ENCODE data around the gene RBMX. TPM values are rescaled to one million over a fixed set of nuclear protein-coding genes. Genes with fewer than 3 reads are reported as not detected.
"Not testable (repeated sequence)": the region's sequence is repeated elsewhere in the genome, so short reads cannot be mapped to it uniquely, and the experiment has no call there.

RBMX gene
- total RNA-seq: 100 to 1,000 TPM; 126 to 219 (median 159) TPM

DNA sequence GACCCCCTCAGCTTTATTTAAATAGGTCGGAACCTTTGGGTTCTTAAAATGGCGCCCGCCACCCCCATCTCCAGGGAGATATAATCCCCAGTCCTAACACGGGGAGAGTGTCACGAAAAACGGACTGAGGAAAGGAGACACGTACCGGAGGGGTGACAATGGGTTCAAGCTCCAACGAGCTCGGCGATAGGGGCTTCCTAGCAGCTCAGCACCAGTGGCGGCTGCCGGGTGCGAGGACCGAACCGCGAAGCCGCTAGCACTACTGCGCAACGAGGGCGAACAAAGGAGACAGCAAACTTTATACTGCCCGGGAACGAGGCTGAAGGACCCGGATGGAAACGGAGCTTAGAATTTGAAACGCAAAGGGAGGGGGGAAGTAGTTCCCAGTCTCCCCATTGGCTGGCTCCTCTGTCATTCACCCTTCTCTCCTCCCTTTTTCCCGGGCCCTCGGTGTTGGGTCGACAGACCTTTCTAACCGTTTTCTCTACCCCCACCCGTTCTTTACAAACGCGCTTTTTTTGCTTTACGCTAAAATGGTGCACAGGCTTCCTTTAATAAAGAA lies at the start of gene RBMX:
TSS of gene RBMX (minus strand) at position 274 of the 562 bp plus-strand sequence. CDS start 1,298 bp downstream, outside the sequence.
- Histone ChIP-seq H3K36me3 (peaks cover 7 to 29% (median 25%) of the 10 kb centered on the region in 4 donors), H3K4me1 (peaks cover 0 to 20% (median 9%) of the 10 kb centered on the region in 4 donors), H3K4me3 (peak within 1 kb of the TSS; percentile 69 to 83 (median 76)), H3K9me3 (no peaks in the 10 kb centered on the region), H3K27ac (replicated peaks in 1 of 4) (peak within 1 kb of the TSS; percentile 87 to 95 (median 94)), H3K27me3 (no peaks in the 10 kb centered on the region)
- peak; percentile 95 for DNase-seq (ENCODE audit: extremely low spot score)
- 44% methylated on average over 34 of the region's 34 CpGs for WGBS
- TF ChIP-seq POLR2AphosphoS5 (IDR thresholded peaks at IDR 0.05) (peak; percentile 95 to 99), EP300 (IDR thresholded peaks at IDR 0.05) (no peak), POLR2A (IDR thresholded peaks at IDR 0.05; ENCODE audit: low read depth) (peak; percentile 97)
- TF ChIP-seq, protein P1, sequence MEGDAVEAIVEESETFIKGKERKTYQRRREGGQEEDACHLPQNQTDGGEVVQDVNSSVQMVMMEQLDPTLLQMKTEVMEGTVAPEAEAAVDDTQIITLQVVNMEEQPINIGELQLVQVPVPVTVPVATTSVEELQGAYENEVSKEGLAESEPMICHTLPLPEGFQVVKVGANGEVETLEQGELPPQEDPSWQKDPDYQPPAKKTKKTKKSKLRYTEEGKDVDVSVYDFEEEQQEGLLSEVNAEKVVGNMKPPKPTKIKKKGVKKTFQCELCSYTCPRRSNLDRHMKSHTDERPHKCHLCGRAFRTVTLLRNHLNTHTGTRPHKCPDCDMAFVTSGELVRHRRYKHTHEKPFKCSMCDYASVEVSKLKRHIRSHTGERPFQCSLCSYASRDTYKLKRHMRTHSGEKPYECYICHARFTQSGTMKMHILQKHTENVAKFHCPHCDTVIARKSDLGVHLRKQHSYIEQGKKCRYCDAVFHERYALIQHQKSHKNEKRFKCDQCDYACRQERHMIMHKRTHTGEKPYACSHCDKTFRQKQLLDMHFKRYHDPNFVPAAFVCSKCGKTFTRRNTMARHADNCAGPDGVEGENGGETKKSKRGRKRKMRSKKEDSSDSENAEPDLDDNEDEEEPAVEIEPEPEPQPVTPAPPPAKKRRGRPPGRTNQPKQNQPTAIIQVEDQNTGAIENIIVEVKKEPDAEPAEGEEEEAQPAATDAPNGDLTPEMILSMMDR (IDR thresholded peaks at IDR 0.05): no peak
- intact Hi-C loops (cut with DNase I): loop anchor here (5.0 kb wide), 1 partner anchor 47 kb away; no protein-coding TSS in a partner anchor

GRCh38 chrX:136921438-136921837 lies 40.9 kb upstream of the RBMX start:
- DNase-seq (ENCODE audit: extremely low spot score); H3K4me1 ChIP-seq; H3K27ac ChIP-seq (replicated peaks in 1 of 4); H3K36me3 ChIP-seq; H3K27me3 ChIP-seq; H3K4me3 ChIP-seq; H3K9me3 ChIP-seq; intact Hi-C loops (cut with DNase I): not testable (repeated sequence)
- WGBS: 95% methylated on average over 12 of the region's 25 CpGs

DNA sequence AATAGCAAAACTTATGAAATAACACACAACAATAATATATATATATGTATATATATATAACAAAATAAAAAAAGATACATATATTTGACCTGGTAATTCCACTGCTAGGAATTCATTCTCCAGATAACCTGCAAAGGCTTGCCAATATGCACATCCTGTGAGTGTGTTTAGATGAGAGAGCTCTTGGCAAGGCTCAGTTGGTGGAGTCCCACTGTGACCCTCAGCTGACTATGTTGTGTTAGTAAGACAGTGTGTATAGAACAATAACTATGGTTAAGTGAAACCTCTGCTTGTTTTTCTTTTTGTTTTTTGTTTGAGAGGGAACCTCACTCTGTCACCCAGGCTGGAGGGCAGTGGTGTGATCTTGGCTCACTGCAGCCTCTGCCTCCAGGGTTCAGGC lies 39.5 kb upstream of the RBMX start:
- TF ChIP-seq POLR2A (IDR thresholded peaks at IDR 0.05; ENCODE audit: low read depth): no peak
- TF ChIP-seq POLR2AphosphoS5 (IDR thresholded peaks at IDR 0.05): no peak
- TF ChIP-seq EP300 (IDR thresholded peaks at IDR 0.05): no peak
- TF ChIP-seq, protein P1 (IDR thresholded peaks at IDR 0.05): no peak
- Histone ChIP-seq H3K4me1 (no peaks in the 10 kb centered on the region), H3K4me3 (no peak overlapping the region), H3K36me3 (no peaks in the 10 kb centered on the region), H3K9me3 (no peaks in the 10 kb centered on the region), H3K27ac (replicated peaks in 1 of 4) (no peak overlapping the region), H3K27me3 (no peaks in the 10 kb centered on the region)
- no peak for DNase-seq (ENCODE audit: extremely low spot score)
- intact Hi-C loops (cut with DNase I): no loop called here

- WGBS: 87% methylated on average over 2 of the region's 2 CpGs
- DNase-seq (ENCODE audit: extremely low spot score): no peak
- Histone ChIP-seq H3K4me1 (no peaks in the 10 kb centered on the region), H3K27me3 (no peaks in the 10 kb centered on the region), H3K9me3 (no peaks in the 10 kb centered on the region), H3K4me3 (no peak overlapping the region), H3K36me3 (no peaks in the 10 kb centered on the region), H3K27ac (replicated peaks in 1 of 4) (no peak overlapping the region)
- intact Hi-C loops (cut with DNase I): no loop called here
- no peak for TF ChIP-seq EP300 (IDR thresholded peaks at IDR 0.05)
- TF ChIP-seq POLR2A (IDR thresholded peaks at IDR 0.05; ENCODE audit: low read depth): no peak
- TF ChIP-seq, protein P1 (IDR thresholded peaks at IDR 0.05): no peak
- TF ChIP-seq POLR2AphosphoS5 (IDR thresholded peaks at IDR 0.05): no peak
Observed at GRCh38 chrX:136916827-136917226, 36.3 kb upstream of the RBMX start.

GRCh38 chrX:136911661-136912060 lies 31.1 kb upstream of the RBMX start:
- H3K27ac ChIP-seq (replicated peaks in 1 of 4); DNase-seq (ENCODE audit: extremely low spot score); H3K4me3 ChIP-seq; intact Hi-C loops (cut with DNase I); H3K9me3 ChIP-seq; H3K36me3 ChIP-seq; H3K27me3 ChIP-seq: not testable (repeated sequence)
- peaks cover 0 to 15% (median 10%) of the 10 kb centered on the region in 4 donors for H3K4me1 ChIP-seq
- 73% methylated on average over 7 of the region's 7 CpGs for WGBS

- no peaks in the 10 kb centered on the region for H3K9me3 ChIP-seq
- DNase-seq (ENCODE audit: extremely low spot score): no peak
- H3K4me1 ChIP-seq: peaks cover 0 to 15% (median 10%) of the 10 kb centered on the region in 4 donors
- intact Hi-C loops (cut with DNase I): no loop called here
- H3K36me3 ChIP-seq: no peaks in the 10 kb centered on the region
- TF ChIP-seq POLR2A (IDR thresholded peaks at IDR 0.05; ENCODE audit: low read depth): no peak
- H3K4me3 ChIP-seq: peak overlapping the region in 2 of 4 donors; percentile 66 to 74
- 70% methylated on average over 3 of the region's 3 CpGs for WGBS
- H3K27ac ChIP-seq (replicated peaks in 1 of 4): peak overlapping the region in 2 of 4 donors; percentile 82 to 87
- H3K27me3 ChIP-seq: no peaks in the 10 kb centered on the region
Observed at GRCh38 chrX:136911253-136911652, 30.7 kb upstream of the RBMX start.
